Measurements from ENCODE around the gene GON4L. TPM values are rescaled to one million over a fixed set of nuclear protein-coding genes. Genes with fewer than 3 reads are reported as not detected.

Gene GON4L
- total and polyA plus RNA-seq, 2 donors from 2014 or later, result 14.2 to 62.1 TPM

DNA sequence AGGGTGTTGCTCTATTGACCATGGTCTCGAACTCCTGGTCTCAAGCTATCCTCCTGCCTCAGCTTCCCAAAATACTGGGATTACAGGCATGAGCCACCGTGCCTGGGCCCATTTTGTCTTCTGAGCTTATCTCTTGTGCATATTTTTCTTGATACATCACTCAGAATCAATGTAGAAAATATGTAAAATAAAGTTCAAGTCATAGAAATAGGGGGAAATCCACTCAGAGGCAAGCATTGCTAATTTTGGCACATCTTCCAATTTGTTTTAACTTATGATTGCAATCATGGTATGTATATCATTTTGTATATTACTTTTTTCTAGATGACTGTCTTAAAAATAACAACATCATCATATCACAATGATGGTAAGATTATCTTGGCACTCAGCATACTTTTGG, 32.6 kb upstream of the GON4L start:
- Histone ChIP-seq H3K27me3 (ENCODE audit: control insufficient read depth, insufficient read depth, low read length) (no peaks in the 10 kb centered on the region), H3K36me3 (ENCODE audit: control insufficient read depth in 2 of 3, insufficient read depth in 3 of 3, low read length in 3 of 3) (no peaks in the 10 kb centered on the region), H3K9ac (ENCODE audit: low read length in 3 of 3) (peak overlapping the region in 1 of 3 donors; percentile 34), H3K9me3 (ENCODE audit: control insufficient read depth in 2 of 3, insufficient read depth in 1 of 3, low read length in 3 of 3) (no peaks in the 10 kb centered on the region), H3K4me3 (ENCODE audit: low read length in 3 of 3) (no peak overlapping the region), H3K27ac (ENCODE audit: low read depth in 2 of 2, low read length in 2 of 2) (peak overlapping the region; percentile 6 to 72), H3K4me1 (ENCODE audit: control insufficient read depth in 2 of 3, insufficient read depth in 2 of 3, low read depth in 1 of 3, low read length in 3 of 3) (peaks cover 7 to 28% (median 8%) of the 10 kb centered on the region in 3 donors)
- intact Hi-C loops (cut with DNase I), result no loop called here
- TF ChIP-seq, protein P1, sequence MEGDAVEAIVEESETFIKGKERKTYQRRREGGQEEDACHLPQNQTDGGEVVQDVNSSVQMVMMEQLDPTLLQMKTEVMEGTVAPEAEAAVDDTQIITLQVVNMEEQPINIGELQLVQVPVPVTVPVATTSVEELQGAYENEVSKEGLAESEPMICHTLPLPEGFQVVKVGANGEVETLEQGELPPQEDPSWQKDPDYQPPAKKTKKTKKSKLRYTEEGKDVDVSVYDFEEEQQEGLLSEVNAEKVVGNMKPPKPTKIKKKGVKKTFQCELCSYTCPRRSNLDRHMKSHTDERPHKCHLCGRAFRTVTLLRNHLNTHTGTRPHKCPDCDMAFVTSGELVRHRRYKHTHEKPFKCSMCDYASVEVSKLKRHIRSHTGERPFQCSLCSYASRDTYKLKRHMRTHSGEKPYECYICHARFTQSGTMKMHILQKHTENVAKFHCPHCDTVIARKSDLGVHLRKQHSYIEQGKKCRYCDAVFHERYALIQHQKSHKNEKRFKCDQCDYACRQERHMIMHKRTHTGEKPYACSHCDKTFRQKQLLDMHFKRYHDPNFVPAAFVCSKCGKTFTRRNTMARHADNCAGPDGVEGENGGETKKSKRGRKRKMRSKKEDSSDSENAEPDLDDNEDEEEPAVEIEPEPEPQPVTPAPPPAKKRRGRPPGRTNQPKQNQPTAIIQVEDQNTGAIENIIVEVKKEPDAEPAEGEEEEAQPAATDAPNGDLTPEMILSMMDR (IDR thresholded peaks at IDR 0.05; ENCODE audit: borderline replicate concordance, extremely low read depth, insufficient read depth), result no peak
- no peak for FAIRE-seq
- DNase-seq, result no peak

DNA sequence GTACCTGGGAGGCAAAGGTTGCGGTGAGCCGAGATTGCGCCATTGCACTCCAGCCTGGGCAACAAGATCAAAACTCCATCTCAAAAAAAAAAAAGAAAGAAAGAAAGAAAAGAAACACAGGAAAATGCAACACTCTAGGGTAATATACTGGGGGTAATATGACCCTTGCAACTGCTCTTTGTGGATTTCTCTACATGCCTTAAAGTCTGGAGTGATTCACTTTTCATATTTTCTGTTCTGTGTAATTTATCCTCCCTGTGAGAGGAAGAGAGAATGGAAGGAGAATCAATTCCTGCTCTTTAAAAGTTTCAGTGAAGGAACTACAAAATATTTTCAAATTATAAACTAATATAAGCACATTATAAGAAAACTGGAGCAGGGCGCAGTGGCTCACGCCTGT, 31.5 kb upstream of the GON4L start:
- no peak for FAIRE-seq
- H3K27ac ChIP-seq (ENCODE audit: low read depth in 2 of 2, low read length in 2 of 2), result no peak overlapping the region
- no peaks in the 10 kb centered on the region for H3K27me3 ChIP-seq (ENCODE audit: control insufficient read depth, insufficient read depth, low read length)
- intact Hi-C loops (cut with DNase I), result no loop called here
- DNase-seq, result no peak
- H3K36me3 ChIP-seq (ENCODE audit: control insufficient read depth in 2 of 3, insufficient read depth in 3 of 3, low read length in 3 of 3), result no peaks in the 10 kb centered on the region
- H3K4me3 ChIP-seq (ENCODE audit: low read length in 3 of 3), result no peak overlapping the region
- TF ChIP-seq, protein P1 (IDR thresholded peaks at IDR 0.05; ENCODE audit: borderline replicate concordance, extremely low read depth, insufficient read depth), result no peak
- no peak overlapping the region for H3K9ac ChIP-seq (ENCODE audit: low read length in 3 of 3)
- peaks cover 7 to 30% (median 7%) of the 10 kb centered on the region in 3 donors for H3K4me1 ChIP-seq (ENCODE audit: control insufficient read depth in 2 of 3, insufficient read depth in 2 of 3, low read depth in 1 of 3, low read length in 3 of 3)
- no peaks in the 10 kb centered on the region for H3K9me3 ChIP-seq (ENCODE audit: control insufficient read depth in 2 of 3, insufficient read depth in 1 of 3, low read length in 3 of 3)

DNA sequence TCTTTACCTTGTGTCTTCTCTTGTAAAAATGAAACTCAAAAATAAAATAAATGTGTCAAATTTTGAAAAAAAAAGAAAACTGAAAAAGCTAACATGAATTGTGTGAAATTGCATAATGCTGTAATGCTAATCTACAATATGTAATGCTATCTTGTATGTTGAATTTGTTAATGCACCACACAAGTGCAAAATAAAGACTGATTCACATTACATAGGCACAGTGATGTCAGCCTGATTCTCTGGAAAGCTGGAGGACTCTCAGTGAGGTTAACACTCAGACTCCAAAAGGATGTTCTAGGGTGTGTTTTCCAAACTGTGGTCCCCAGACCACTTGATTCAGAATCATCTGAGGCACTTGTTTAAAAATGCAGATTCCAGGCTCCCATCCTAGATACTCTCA, 28.0 kb upstream of the GON4L start:
- TF ChIP-seq, protein P1 (IDR thresholded peaks at IDR 0.05; ENCODE audit: borderline replicate concordance, extremely low read depth, insufficient read depth), result no peak
- Histone ChIP-seq H3K27me3 (ENCODE audit: control insufficient read depth, insufficient read depth, low read length) (no peaks in the 10 kb centered on the region), H3K36me3 (ENCODE audit: control insufficient read depth in 2 of 3, insufficient read depth in 3 of 3, low read length in 3 of 3) (no peaks in the 10 kb centered on the region), H3K4me3 (ENCODE audit: low read length in 3 of 3) (no peak overlapping the region), H3K4me1 (ENCODE audit: control insufficient read depth in 2 of 3, insufficient read depth in 2 of 3, low read depth in 1 of 3, low read length in 3 of 3) (peaks cover 0 to 18% (median 2%) of the 10 kb centered on the region in 3 donors), H3K9me3 (ENCODE audit: control insufficient read depth in 2 of 3, insufficient read depth in 1 of 3, low read length in 3 of 3) (no peaks in the 10 kb centered on the region), H3K27ac (ENCODE audit: low read depth in 2 of 2, low read length in 2 of 2) (no peak overlapping the region), H3K9ac (ENCODE audit: low read length in 3 of 3) (no peak overlapping the region)
- intact Hi-C loops (cut with DNase I), result no loop called here
- DNase-seq, result no peak
- FAIRE-seq, result no peak

All from kidney (tissue), 14 donors.